HG02763 (cell line): ENCODE results near the gene XAB2.
"Not testable (repeated sequence)": the region's sequence is repeated elsewhere in the genome, so short reads cannot be mapped to it uniquely, and the experiment has no call there.

Source experiments
- ATAC-seq: cut with Tn5 transposase; IDR thresholded peaks from one replicate; pipeline ENCODE4 v1.9.1; 2021; ENCODE audit warnings: mild to moderate bottlenecking, moderate library complexity; ENCODE audit not compliant: unreplicated experiment

The XAB2 gene

DNA sequence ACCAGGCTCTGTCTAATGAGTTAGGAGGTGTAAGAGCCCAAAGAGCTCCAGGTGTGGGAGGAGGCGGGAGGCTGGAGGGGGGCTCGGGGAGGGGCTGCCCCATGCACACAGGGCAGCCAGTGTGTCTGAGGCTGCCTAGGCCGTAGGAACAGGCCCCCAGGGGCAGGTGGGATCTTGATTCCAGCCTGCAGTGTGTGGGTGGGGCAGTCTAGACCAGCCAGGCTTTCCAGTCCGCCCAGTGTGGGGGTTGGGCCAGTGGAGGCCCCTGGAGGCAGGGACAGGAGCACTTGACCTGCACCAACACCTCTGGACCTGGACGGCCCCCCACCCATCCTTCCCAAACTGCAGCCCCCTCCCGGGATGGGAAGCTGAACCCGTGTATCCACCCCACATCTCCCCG lies 39.1 kb downstream of the XAB2 start:
- no peak for ATAC-seq

DNA sequence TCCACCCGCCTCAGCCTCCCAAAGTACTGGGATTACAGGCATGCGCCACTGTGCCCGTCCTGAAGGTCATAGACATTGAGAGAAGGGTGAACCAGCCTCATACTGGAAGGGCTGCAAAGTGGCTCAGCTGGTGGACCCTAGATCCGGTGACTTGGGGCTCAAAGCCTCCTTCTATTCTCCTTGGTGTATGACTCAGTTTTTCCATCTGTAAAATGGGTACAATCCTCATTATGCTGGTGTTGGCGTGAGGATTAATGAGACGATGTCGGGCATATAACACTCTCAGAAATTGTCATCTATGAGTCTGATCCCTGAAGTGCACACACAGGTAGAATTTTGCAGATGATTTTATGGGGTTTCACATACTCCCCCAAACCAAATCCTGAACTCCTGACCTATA lies 39.5 kb downstream of the XAB2 start:
- no peak for ATAC-seq

GRCh38 chr19:7582446-7582845 lies 46.9 kb downstream of the XAB2 start:
- ATAC-seq, result no peak

DNA sequence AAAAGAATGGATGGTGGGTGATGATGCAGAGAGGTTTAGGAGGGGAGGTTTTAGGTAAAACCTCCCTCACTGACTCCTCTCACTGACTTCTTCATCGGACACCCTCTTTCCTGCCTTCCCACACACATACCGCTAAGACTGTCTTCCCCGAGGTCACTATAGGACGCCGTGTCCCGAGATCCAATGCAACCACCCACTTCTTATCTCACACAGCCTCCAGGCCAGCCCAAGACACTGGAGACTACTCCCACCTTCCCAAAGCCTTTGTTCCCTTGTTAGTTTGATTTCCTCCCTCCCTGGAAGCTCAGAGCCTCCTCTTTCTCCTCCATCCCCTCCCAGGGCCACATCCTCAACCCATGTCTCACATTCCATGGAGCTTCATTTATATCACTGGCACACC lies 50.2 kb downstream of the XAB2 start:
- no peak for ATAC-seq

- ATAC-seq, result no peak
Measured at GRCh38 chr19:7578127-7578526, 51.2 kb downstream of the XAB2 start.

GRCh38 chr19:7577422-7577821 lies 51.9 kb downstream of the XAB2 start:
- ATAC-seq, result not testable (repeated sequence)

DNA sequence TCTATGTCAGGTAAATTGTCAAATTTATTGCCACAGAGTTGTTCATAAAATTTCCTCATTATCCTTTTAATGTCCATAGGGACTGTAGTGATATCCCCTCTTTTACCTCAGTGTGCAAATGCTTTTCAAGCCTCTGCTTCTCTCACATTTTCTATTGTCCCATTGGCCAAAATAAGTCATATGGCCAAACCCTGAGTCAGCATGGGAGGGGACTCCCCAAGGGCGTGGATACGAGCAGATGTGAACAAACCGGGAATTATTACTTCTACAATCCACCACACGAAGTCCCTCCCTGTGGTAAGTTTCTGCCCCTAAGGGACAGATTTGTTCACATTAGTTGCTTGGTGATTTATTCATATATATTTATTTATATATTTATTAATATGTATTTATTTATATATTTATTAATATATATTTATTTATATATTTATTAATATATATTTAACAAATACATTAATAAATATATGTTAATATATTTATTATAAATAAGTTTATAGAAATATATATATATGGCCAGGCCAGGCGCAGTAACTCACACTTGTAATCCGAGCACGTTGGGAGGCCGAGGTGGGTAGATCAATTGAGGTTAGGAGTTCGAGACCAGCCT lies 53.8 kb downstream of the XAB2 start:
- no peak for ATAC-seq

- ATAC-seq, result no peak
Measured at GRCh38 chr19:7570761-7571160, 58.6 kb downstream of the XAB2 start.
